H1 (cell line): ENCODE data around the gene UMODL1. TPM values are rescaled to one million over a fixed set of nuclear protein-coding genes. Genes with fewer than 3 reads are reported as not detected.

ENCODE experiments used
- CTCF ChIA-PET: fragments of 300-600 bp; sonication (Branson Sonifier 250); formaldehyde crosslinking; loops from one replicate; lab custom pipeline; 2021; ENCODE audit not compliant: partially characterized antibody; lab: Charles Lee
- POLR2A ChIA-PET: fragments of 300-600 bp; sonication (Branson Sonifier 250); formaldehyde crosslinking; loops from one replicate; lab custom pipeline; 2021; ENCODE audit warnings: inconsistent platforms; ENCODE audit not compliant: partially characterized antibody; lab: Charles Lee
- DNase-seq, 2 experiments: peaks; one replicate each; pipeline versions ENCODE4 v3.0.0 to v3.0.0-alpha.2; 2010 to 2022; ENCODE audit warnings: low spot score in 2 of 2, low read depth in 1 of 2, mixed read lengths in 1 of 2
- FAIRE-seq: peaks from 2 replicates; lab custom pipeline; 2011; peaks lifted over from hg19 to GRCh38; lab: Jason Lieb, UNC
- H2AFZ ChIP-seq: 2 replicates; pipeline ENCODE4 v1.8.1; 2012; ENCODE audit warnings: low read length, inconsistent platforms
- H2AK5ac ChIP-seq: 2 replicates; pipeline ENCODE4 v1.6.1; 2013; ENCODE audit warnings: low read depth, low read length
- H2BK120ac ChIP-seq: replicated peaks from 2 replicates; pipeline ENCODE3; 2013; ENCODE audit warnings: low read depth, low read length, inconsistent platforms
- H2BK12ac ChIP-seq: 2 replicates; pipeline ENCODE4 v1.6.1; 2013; ENCODE audit warnings: low read depth, low read length
- H2BK15ac ChIP-seq: 2 replicates; pipeline ENCODE4 v1.6.1; 2013; ENCODE audit warnings: low read length
- H2BK20ac ChIP-seq: 2 replicates; pipeline ENCODE4 v1.6.1; 2013; ENCODE audit warnings: low read length
- H2BK5ac ChIP-seq: 2 replicates; pipeline ENCODE4 v1.6.1; 2013; ENCODE audit warnings: low read depth, low read length
- H3K14ac ChIP-seq: 2 replicates; pipeline ENCODE4 v1.6.1; 2013; ENCODE audit warnings: inconsistent platforms; ENCODE audit not compliant: insufficient read length
- H3K18ac ChIP-seq: 2 replicates; pipeline ENCODE4 v1.6.1; 2013; ENCODE audit warnings: low read length; ENCODE audit errors: extremely low read depth
- H3K23ac ChIP-seq: 2 replicates; pipeline ENCODE4 v1.6.1; 2013; ENCODE audit warnings: inconsistent platforms; ENCODE audit not compliant: insufficient read length
- H3K23me2 ChIP-seq: 2 replicates; pipeline ENCODE4 v1.6.1; 2013; ENCODE audit warnings: low read depth, low read length
- H3K27ac ChIP-seq: 2 replicates; pipeline ENCODE4 v1.6.1; 2011; ENCODE audit warnings: low read depth, low read length, inconsistent platforms
- H3K27me3 ChIP-seq, 4 experiments: replicated peaks in 1 of 4; 1 replicate in 1 of 4; 2 replicates in 3 of 4; pipeline versions ENCODE4 v1.6.1 to v1.8.1; 2011 to 2013; ENCODE audit warnings: low read length in 3 of 4, mild to moderate bottlenecking in 3 of 4, inconsistent platforms in 2 of 4, mixed read lengths in 2 of 4, moderate library complexity in 1 of 4; ENCODE audit not compliant: control insufficient read depth in 3 of 4, insufficient read depth in 3 of 4; ENCODE audit errors: extremely low read depth in 1 of 4
- H3K36me3 ChIP-seq, 4 experiments: 2 replicates each; pipeline versions ENCODE4 v1.6.1 to v1.8.1; 2011 to 2013; ENCODE audit warnings: mild to moderate bottlenecking in 4 of 4, low read length in 3 of 4, moderate library complexity in 2 of 4, control low read depth in 1 of 4, inconsistent platforms in 1 of 4; ENCODE audit not compliant: insufficient read depth in 4 of 4, control insufficient read depth in 2 of 4
- H3K4ac ChIP-seq: replicated peaks from 2 replicates; pipeline ENCODE3; 2013; ENCODE audit warnings: low read length, low read depth, mixed read lengths, inconsistent platforms; ENCODE audit not compliant: insufficient read length
- H3K4me1 ChIP-seq, 4 experiments: replicated peaks in 1 of 4; 1 replicate in 1 of 4; 2 replicates in 3 of 4; pipeline versions ENCODE4 v1.6.1 to v1.8.1; 2011 to 2013; ENCODE audit warnings: low read length in 3 of 4, inconsistent platforms in 2 of 4, mixed read lengths in 1 of 4; ENCODE audit not compliant: insufficient read depth in 4 of 4, control insufficient read depth in 3 of 4
- H3K4me2 ChIP-seq, 2 experiments: 2 replicates each; pipeline versions ENCODE4 v1.6.1 to v1.8.1; 2011 to 2013; ENCODE audit warnings: low read depth in 2 of 2, low read length in 2 of 2, control low read depth in 1 of 2, inconsistent platforms in 1 of 2, mild to moderate bottlenecking in 1 of 2; ENCODE audit not compliant: insufficient read depth in 1 of 2
- H3K4me3 ChIP-seq, 4 experiments: fragments of 200-600, 300-600 bp in 1 of 4; sonication (generic), shearing (Covaris generic), sonication (Bioruptor Twin) in 1 of 4; 2 replicates each; pipeline versions ENCODE4 v1.5.1 to v1.8.1; 2011 to 2016; ENCODE audit warnings: low read length in 4 of 4, low read depth in 3 of 4, control low read depth in 2 of 4, inconsistent platforms in 2 of 4, mild to moderate bottlenecking in 2 of 4, mixed read lengths in 1 of 4, moderate library complexity in 1 of 4; ENCODE audit not compliant: insufficient read depth in 2 of 4; ENCODE audit errors: extremely low read depth in 1 of 4
- H3K56ac ChIP-seq: replicated peaks from 2 replicates; pipeline ENCODE3; 2013; ENCODE audit warnings: low read depth, mild to moderate bottlenecking, mixed read lengths, low read length, inconsistent platforms; ENCODE audit not compliant: insufficient read length
- H3K79me1 ChIP-seq: 2 replicates; pipeline ENCODE4 v1.6.1; 2013; ENCODE audit warnings: low read depth, low read length, control low read depth
- H3K79me2 ChIP-seq, 2 experiments: 2 replicates each; pipeline versions ENCODE4 v1.6.1 to v1.8.1; 2012 to 2013; ENCODE audit warnings: low read length in 2 of 2, mild to moderate bottlenecking in 2 of 2, inconsistent platforms in 1 of 2; ENCODE audit not compliant: insufficient read depth in 2 of 2, control insufficient read depth in 1 of 2
- H3K9ac ChIP-seq, 4 experiments: replicated peaks in 1 of 4; 1 replicate in 1 of 4; 2 replicates in 3 of 4; pipeline versions ENCODE4 v1.6.1 to v1.8.1; 2011 to 2013; ENCODE audit warnings: low read depth in 3 of 4, low read length in 3 of 4, control low read depth in 2 of 4, mild to moderate bottlenecking in 2 of 4, moderate library complexity in 2 of 4, inconsistent platforms in 1 of 4; ENCODE audit errors: extremely low read depth in 1 of 4
- H3K9me3 ChIP-seq, 2 experiments: 2 replicates each; pipeline versions ENCODE4 v1.6.1 to v1.8.1; 2012 to 2013; ENCODE audit warnings: mild to moderate bottlenecking in 2 of 2, moderate library complexity in 2 of 2, control low read depth in 1 of 2, inconsistent platforms in 1 of 2, low read depth in 1 of 2, low read length in 1 of 2, mixed read lengths in 1 of 2; ENCODE audit not compliant: insufficient read depth in 2 of 2
- H4K20me1 ChIP-seq, 2 experiments: replicated peaks in 1 of 2; 2 replicates each; pipeline versions ENCODE3 to v1.8.1; 2011 to 2013; ENCODE audit warnings: inconsistent platforms in 2 of 2, low read length in 2 of 2, mild to moderate bottlenecking in 1 of 2; ENCODE audit not compliant: insufficient read depth in 2 of 2, control insufficient read depth in 1 of 2
- H4K5ac ChIP-seq: 2 replicates; pipeline ENCODE4 v1.6.1; 2013; ENCODE audit warnings: low read length, low read depth, mixed read lengths, inconsistent platforms; ENCODE audit not compliant: insufficient read length
- H4K8ac ChIP-seq: 2 replicates; pipeline ENCODE4 v1.8.0; 2013; ENCODE audit warnings: mild to moderate bottlenecking, moderate library complexity, low read length, inconsistent platforms; ENCODE audit not compliant: insufficient read depth; ENCODE audit errors: extremely low read depth
- H4K91ac ChIP-seq: replicated peaks from 2 replicates; pipeline ENCODE3; 2013; ENCODE audit warnings: low read length, mixed read lengths, inconsistent platforms; ENCODE audit not compliant: insufficient read length
- FOSL1 ChIP-seq: IDR thresholded peaks from 2 replicates; pipeline ENCODE4 v1.6.1; 2011; ENCODE audit warnings: mild to moderate bottlenecking, low read depth, low read length, moderate library complexity; ENCODE audit not compliant: insufficient read depth
- SP4 ChIP-seq: IDR thresholded peaks from 2 replicates; pipeline ENCODE4 v1.6.1; 2012; ENCODE audit warnings: low read length, inconsistent platforms
- WGBS, 2 experiments: shearing (Covaris generic) in 1 of 2; methylation state at CpG; one replicate each; pipeline versions ENCODE4 v1.1.6 to v1.1.7; 2013 to 2015; ENCODE audit warnings: low lambda C conversion rate in 2 of 2, mixed read lengths in 2 of 2, inconsistent platforms in 1 of 2, low coverage in 1 of 2, missing lambda C conversion rate in 1 of 2; ENCODE audit not compliant: insufficient replicate concordance in 2 of 2, insufficient coverage in 1 of 2, insufficient read length in 1 of 2; ENCODE audit errors: extremely low coverage in 1 of 2, missing lambda C conversion rate in 1 of 2; 5-methylcytosine and 5-hydroxymethylcytosine counted together
- polyA plus RNA-seq, 7 experiments: library from polyadenylated mRNA; depleted of rRNA in 3 of 7; stranded (reverse) in 5 of 7; unstranded in 2 of 7; fragments of >200 nt in 5 of 7; fragments of 200-250 nt in 2 of 7; gene quantifications; 1 replicate in 5 of 7; 2 replicates in 1 of 7; 4 replicates in 1 of 7; pipeline versions ENCODE4 v1.2.1 to v1.2.3, GENCODE V29; 2011 to 2013; ENCODE audit warnings: missing spikeins in 2 of 7, mixed read lengths in 2 of 7
- total RNA-seq: library from RNA; stranded (reverse); fragmentation: NEBNext Ultra II Directional; extraction: Animal tissue kit (Norgen Biotek cat#: 25700); gene quantifications from 2 replicates; pipeline ENCODE4 v1.2.1, GENCODE V29; 2021

The UMODL1 gene
- total and polyA plus RNA-seq, 2 of the 8 experiments (the other 6 are each of a cell fraction or from before 2014, with no cell fraction given): not detected

- no peak overlapping the region; a peak in 1 of 7 replicates for H3K9ac ChIP-seq
- H3K23me2 ChIP-seq: peaks cover 6% of the 10 kb centered on the region
- no peaks in the 10 kb centered on the region for H4K20me1 ChIP-seq
- no peaks in the 10 kb centered on the region for H3K9me3 ChIP-seq
- no peaks in the 10 kb centered on the region for H3K36me3 ChIP-seq
- no peak overlapping the region for H3K14ac ChIP-seq
- H3K27me3 ChIP-seq: 0 out of 7 replicates have a peak, but pooled peaks cover 0 to 4% (median 0%) of the 10 kb centered on the region in 4 experiments
- H3K4me2 ChIP-seq: no peak overlapping the region
- CTCF ChIA-PET: no interaction called here
- POLR2A ChIA-PET: no interaction called here
- H3K4me1 ChIP-seq: peaks cover 0 to 20% (median 6%) of the 10 kb centered on the region in 4 experiments; a peak in 4 of 7 replicates
- peak overlapping the region; percentile 75; the same call in 1 of the 2 replicates for H2BK12ac ChIP-seq
- H3K4ac ChIP-seq: no peak overlapping the region
- no peak for DNase-seq
- no peaks in the 10 kb centered on the region for H3K79me2 ChIP-seq
- no peak for FAIRE-seq
- no peaks in the 10 kb centered on the region for H3K79me1 ChIP-seq
- no peak overlapping the region for H2BK120ac ChIP-seq
- 91% methylated on average over 5 of the region's 6 CpGs; no CpG with 5 or more reads in 1 of the 2 experiments for WGBS, 2 experiments
- no peak overlapping the region for H4K5ac ChIP-seq
- no peak overlapping the region for H2AFZ ChIP-seq
- no peak overlapping the region for H3K27ac ChIP-seq
- H3K4me3 ChIP-seq: no peak overlapping the region
- no peak overlapping the region for H2BK5ac ChIP-seq
- H2BK15ac ChIP-seq: no peak overlapping the region
- H4K91ac ChIP-seq: no peak overlapping the region
- no peak overlapping the region for H3K18ac ChIP-seq
- no peak overlapping the region for H4K8ac ChIP-seq
- no peak overlapping the region for H3K56ac ChIP-seq
- no peak for TF ChIP-seq SP4
- no peak for TF ChIP-seq FOSL1
- H3K23ac ChIP-seq: no peak overlapping the region
- no peak overlapping the region for H2BK20ac ChIP-seq
- peak overlapping the region; percentile 48; the same call in 1 of the 2 replicates for H2AK5ac ChIP-seq
These were observed 2.9 kb upstream of the UMODL1 start for GRCh38 chr21:42068256-42068545.
